GM18873 (cell line): Measurements from ENCODE around the gene LDLRAP1.

ENCODE experiments used
- ATAC-seq: cut with Tn5 transposase; IDR thresholded peaks from one replicate; pipeline ENCODE4 v1.9.1; 2021; ENCODE audit warnings: mild to moderate bottlenecking, moderate library complexity, moderate number of reproducible peaks; ENCODE audit not compliant: unreplicated experiment, low FRiP score

LDLRAP1 gene

GRCh38 chr1:25560788-25561187 lies 17.4 kb downstream of the LDLRAP1 start:
- no peak for ATAC-seq

- ATAC-seq, result no peak
Observed at GRCh38 chr1:25561421-25562100, 18.2 kb downstream of the LDLRAP1 start.

- no peak for ATAC-seq
Observed at GRCh38 chr1:25562101-25562927, 18.9 kb downstream of the LDLRAP1 start.

- ATAC-seq, result no peak
Observed at GRCh38 chr1:25562928-25563283, 19.5 kb downstream of the LDLRAP1 start.

- no peak for ATAC-seq
Observed at GRCh38 chr1:25563330-25564215, 20.2 kb downstream of the LDLRAP1 start.

- no peak for ATAC-seq
Observed at GRCh38 chr1:25564777-25565574, 21.6 kb downstream of the LDLRAP1 start.

GRCh38 chr1:25565626-25566025 lies 22.2 kb downstream of the LDLRAP1 start:
- no peak for ATAC-seq

GRCh38 chr1:25566176-25566729 lies 22.8 kb downstream of the LDLRAP1 start:
- ATAC-seq, result no peak

- ATAC-seq, result no peak
Observed at GRCh38 chr1:25566730-25567341, 23.4 kb downstream of the LDLRAP1 start.

GRCh38 chr1:25567710-25568089 lies 24.3 kb downstream of the LDLRAP1 start:
- no peak for ATAC-seq

- no peak for ATAC-seq
Observed at GRCh38 chr1:25568090-25568833, 24.9 kb downstream of the LDLRAP1 start.

GRCh38 chr1:25568834-25569596 lies 25.6 kb downstream of the LDLRAP1 start:
- no peak for ATAC-seq

GRCh38 chr1:25569597-25570396 lies 26.4 kb downstream of the LDLRAP1 start:
- no peak for ATAC-seq

- ATAC-seq, result no peak
Observed at GRCh38 chr1:25570798-25571521, 27.6 kb downstream of the LDLRAP1 start.

- no peak for ATAC-seq
Observed at GRCh38 chr1:25571522-25571970, 28.1 kb downstream of the LDLRAP1 start.

GRCh38 chr1:25572107-25572506 lies 28.7 kb downstream of the LDLRAP1 start:
- ATAC-seq, result no peak
